ENCODE measurements around the gene CHST8.
"Not testable (repeated sequence)": the region's sequence is repeated elsewhere in the genome, so short reads cannot be mapped to it uniquely, and the experiment has no call there.

CHST8 gene

GRCh38 chr19:33690378-33691029 is 68.8 kb downstream of the CHST8 start:
- no peak for DNase-seq (ENCODE audit: low spot score)

- DNase-seq (ENCODE audit: low spot score), result no peak
Measured at GRCh38 chr19:33691030-33691427, 69.3 kb downstream of the CHST8 start.

- no peak for DNase-seq (ENCODE audit: low spot score)
Measured at GRCh38 chr19:33691736-33692135, 70.0 kb downstream of the CHST8 start.

- no peak for DNase-seq (ENCODE audit: low spot score)
Measured at GRCh38 chr19:33693678-33694077, 71.9 kb downstream of the CHST8 start.

GRCh38 chr19:33695547-33695946 is 73.8 kb downstream of the CHST8 start:
- not testable (repeated sequence) for DNase-seq (ENCODE audit: low spot score)

- no peak for DNase-seq (ENCODE audit: low spot score)
Measured at GRCh38 chr19:33697766-33698165, 76.0 kb downstream of the CHST8 start.

- no peak for DNase-seq (ENCODE audit: low spot score)
Measured at GRCh38 chr19:33698576-33699435, 77.1 kb downstream of the CHST8 start.

GRCh38 chr19:33699754-33700407 is 78.1 kb downstream of the CHST8 start:
- no peak for DNase-seq (ENCODE audit: low spot score)

- DNase-seq (ENCODE audit: low spot score), result no peak
Measured at GRCh38 chr19:33700408-33701013, 78.8 kb downstream of the CHST8 start.

- no peak for DNase-seq (ENCODE audit: low spot score)
Measured at GRCh38 chr19:33701565-33701964, 79.8 kb downstream of the CHST8 start.

GRCh38 chr19:33702606-33703437 is 81.1 kb downstream of the CHST8 start:
- no peak for DNase-seq (ENCODE audit: low spot score)

- no peak for DNase-seq (ENCODE audit: low spot score)
Measured at GRCh38 chr19:33703438-33703750, 81.6 kb downstream of the CHST8 start.

GRCh38 chr19:33703821-33704220 is 82.1 kb downstream of the CHST8 start:
- DNase-seq (ENCODE audit: low spot score), result no peak

- no peak for DNase-seq (ENCODE audit: low spot score)
Measured at GRCh38 chr19:33704271-33704670, 82.5 kb downstream of the CHST8 start.

- DNase-seq (ENCODE audit: low spot score), result peak; percentile 57
Measured at GRCh38 chr19:33705090-33705847, 83.5 kb downstream of the CHST8 start.

- DNase-seq (ENCODE audit: low spot score), result no peak
Measured at GRCh38 chr19:33705860-33706259, 84.1 kb downstream of the CHST8 start.

- no peak for DNase-seq (ENCODE audit: low spot score)
Measured at GRCh38 chr19:33706631-33707030, 84.9 kb downstream of the CHST8 start.

GRCh38 chr19:33712268-33712667 is 90.5 kb downstream of the CHST8 start:
- peak; percentile 4 for DNase-seq (ENCODE audit: low spot score)

GRCh38 chr19:33713194-33713593 is 91.4 kb downstream of the CHST8 start:
- DNase-seq (ENCODE audit: low spot score), result no peak

- DNase-seq (ENCODE audit: low spot score), result no peak
Measured at GRCh38 chr19:33714149-33714548, 92.4 kb downstream of the CHST8 start.

GRCh38 chr19:33715462-33715861 is 93.7 kb downstream of the CHST8 start:
- peak; percentile 3 for DNase-seq (ENCODE audit: low spot score)
